Stimulated activated CD4-positive, alpha-beta T cell treated with anti-CD3 and anti-CD28 coated beads, Interleukin-2, amount 100 ng/mL, for 48 hours (primary cell): ENCODE results near the gene PCK1.
"Not testable (repeated sequence)": the region's sequence is repeated elsewhere in the genome, so short reads cannot be mapped to it uniquely, and the experiment has no call there.

Source experiments
- DNase-seq, 2 donors: peaks; one replicate each; pipeline ENCODE4 v3.0.0-alpha.2; 2020

PCK1 gene

GRCh38 chr20:57560554-57561355 is at the start of gene PCK1:
Gene PCK1 (plus strand): TSS chr20:57561110. CDS start chr20:57561412, 302 bp downstream.
- no peak for DNase-seq

GRCh38 chr20:57511709-57512108 is 49.2 kb upstream of the PCK1 start:
- DNase-seq, result not testable (repeated sequence)

GRCh38 chr20:57512432-57512831 is 48.5 kb upstream of the PCK1 start:
- no peak for DNase-seq

GRCh38 chr20:57513199-57513598 is 47.7 kb upstream of the PCK1 start:
- DNase-seq, result no peak

DNA sequence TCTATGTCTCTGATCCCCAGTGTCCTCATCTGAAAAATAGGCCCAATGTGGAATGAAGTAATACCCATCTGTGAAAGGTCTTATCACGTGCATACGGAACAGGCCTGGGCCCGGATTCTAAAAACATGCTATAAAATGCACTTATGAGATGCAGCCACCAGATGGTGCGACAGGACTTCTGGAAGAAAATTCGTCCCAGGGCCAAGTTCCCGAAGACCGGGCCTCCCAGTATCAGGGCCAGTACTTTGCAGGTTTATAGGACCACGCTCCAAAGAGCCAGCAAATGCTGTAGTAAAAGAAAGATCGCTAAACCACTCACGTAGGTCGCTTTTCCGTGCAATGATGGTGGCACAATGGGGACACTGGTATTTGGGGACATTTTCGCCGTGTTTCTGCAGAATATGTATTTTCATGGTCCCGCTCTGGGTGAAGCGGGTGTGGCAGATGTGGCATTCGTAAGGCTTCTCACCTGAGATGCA is 46.6 kb upstream of the PCK1 start:
- peak; percentile 9 to 16 for DNase-seq

- no peak for DNase-seq
Measured at GRCh38 chr20:57517904-57518303, 43.0 kb upstream of the PCK1 start.

DNA sequence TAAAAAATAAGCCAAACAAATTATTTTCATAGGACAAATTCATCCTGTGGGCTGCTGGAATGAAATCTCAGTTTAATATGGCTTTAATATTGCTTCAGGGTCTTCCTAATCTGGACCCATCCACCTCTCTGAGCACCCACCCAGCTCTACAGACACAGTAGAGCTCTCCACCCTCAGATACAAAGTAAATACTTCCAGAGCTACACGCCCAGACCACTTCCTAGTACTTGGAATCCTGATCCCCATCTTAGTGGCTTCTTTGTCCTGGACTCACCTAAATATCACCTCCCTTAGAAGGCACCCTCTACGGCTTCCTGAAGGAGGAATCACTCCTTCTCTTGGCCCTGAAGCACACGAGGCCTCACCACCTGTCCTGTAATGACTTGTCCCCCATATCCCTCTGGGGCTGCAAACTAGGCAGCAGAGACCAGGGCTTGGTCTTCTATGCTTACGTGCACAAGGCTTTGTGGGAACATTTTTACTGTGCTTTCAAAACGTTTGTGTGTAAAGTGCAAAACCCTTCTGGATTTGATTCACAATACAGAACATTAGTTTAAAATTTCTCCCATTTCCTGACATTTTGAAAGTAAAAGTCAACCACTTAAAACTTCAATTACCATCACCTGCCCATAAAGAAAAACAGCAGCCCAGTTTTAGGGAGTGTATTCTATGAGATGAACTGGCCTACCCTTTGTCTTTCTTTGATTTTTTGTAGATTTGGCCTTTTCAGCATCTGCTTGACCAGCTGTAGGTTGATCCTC is 38.4 kb upstream of the PCK1 start:
- no peak for DNase-seq

- DNase-seq, result no peak
Measured at GRCh38 chr20:57523782-57524181, 37.1 kb upstream of the PCK1 start.

DNA sequence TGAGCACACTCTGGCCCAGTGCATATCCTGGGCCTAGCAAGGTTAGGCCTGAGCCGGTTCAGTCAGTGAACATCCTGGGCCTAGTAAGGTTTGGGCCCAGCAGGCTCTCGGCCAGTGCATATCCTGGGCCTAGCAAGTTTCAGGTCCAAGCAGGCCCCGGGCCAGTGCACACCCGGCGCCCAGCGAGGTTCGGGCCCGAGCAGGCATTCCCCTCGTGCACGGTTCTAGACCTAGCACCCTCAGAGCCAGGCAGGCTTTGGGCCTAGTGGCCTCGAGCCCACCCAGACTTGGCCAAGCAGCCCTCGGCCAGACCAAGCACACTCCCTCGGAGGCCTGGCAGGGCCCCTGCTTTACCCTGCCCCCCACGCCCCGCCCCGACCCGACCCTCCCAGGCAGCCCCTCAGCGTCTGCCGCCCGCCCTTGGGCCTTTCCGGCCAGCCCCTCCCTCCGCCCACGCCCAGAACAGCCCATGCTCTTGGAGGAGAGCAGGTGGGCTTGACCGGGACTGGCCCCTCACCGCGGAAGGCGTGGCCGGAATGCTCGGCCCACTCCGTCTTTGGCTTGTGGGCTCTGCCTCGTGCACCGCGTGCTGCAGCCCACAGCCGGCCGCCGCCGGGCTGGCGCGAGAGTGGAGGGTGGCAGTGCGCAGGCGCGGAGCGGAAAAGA is 36.3 kb upstream of the PCK1 start, which contains the start of gene CTCFL:
TSS of gene CTCFL (minus strand) at position 630 of the 666 bp plus-strand sequence. CDS start 935 bp downstream, outside the sequence.
- DNase-seq, result no peak

DNA sequence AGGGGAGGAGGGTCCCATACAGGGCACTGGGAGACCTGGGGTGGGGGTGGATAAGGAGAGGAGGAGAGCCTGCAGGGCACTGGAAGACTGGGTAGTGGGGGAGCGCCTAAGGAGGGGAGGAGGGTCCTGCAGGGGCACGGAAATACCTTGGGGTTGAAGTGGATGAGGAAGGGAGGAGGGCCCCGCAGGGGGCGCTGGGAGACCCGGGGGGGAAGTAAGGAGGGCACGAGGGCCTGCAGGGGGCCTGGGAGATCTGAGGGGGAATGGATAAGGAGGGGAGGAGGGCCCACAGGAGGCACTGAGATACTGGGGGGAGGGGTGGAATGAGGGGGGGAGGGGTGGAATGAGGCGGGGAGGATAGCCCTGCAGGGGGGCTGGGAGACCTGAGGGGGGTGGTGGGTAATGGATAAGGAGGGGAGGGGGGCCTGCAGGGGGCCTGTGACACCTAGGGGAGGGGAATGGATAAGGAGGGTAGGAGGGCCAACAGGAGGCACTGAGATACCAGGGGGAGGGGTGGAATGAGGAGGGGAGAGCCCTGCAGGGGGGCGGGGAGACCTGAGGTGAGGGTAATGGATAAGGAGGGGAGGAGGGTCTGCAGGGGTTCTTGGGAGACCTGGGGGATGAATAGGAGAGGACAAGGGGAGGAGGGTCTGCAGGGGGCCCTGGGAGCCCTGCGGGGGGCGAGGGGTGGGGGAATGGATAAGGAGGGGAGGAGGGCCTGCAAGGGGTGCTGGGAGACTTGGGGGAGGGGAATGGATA is 35.4 kb upstream of the PCK1 start:
- no peak for DNase-seq

DNA sequence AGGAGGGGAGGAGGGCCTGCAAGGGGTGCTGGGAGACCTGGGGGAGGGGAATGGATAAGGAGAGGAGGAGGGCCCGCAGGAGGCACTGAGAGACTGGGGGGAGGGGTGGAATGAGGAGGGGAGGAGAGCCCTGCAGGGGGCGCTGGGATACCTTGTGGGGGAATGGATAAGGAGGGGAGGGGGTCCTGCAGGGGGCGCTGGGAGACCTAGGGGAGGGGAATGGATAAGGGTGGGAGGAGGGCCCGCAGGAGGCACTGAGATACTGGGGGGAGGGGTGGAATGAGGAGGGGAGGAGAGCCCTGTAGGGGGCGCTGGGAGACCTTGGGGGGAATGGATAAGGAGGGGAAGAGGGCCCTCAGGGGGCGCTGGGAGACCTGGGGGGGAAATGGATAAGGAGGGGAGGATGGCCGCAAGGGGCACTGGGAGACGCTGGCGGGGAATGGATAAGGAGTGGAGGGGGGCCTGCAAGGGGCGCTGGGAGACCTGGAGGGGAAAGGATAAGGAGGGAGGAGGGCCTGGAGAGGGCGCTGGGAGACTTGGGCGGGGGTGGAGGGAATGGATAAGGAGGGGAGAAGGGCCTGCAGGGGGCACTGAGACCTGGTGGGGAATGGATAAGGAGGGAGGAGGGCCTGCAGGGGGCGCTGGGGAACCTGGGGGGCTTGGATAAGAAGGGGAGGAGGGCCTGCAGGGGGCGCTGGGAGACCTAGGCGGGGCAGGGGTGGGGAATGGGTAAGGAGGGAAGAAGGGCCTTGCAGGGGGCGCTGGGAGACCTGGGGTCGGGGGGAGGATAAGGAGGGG is 34.6 kb upstream of the PCK1 start:
- no peak for DNase-seq

DNA sequence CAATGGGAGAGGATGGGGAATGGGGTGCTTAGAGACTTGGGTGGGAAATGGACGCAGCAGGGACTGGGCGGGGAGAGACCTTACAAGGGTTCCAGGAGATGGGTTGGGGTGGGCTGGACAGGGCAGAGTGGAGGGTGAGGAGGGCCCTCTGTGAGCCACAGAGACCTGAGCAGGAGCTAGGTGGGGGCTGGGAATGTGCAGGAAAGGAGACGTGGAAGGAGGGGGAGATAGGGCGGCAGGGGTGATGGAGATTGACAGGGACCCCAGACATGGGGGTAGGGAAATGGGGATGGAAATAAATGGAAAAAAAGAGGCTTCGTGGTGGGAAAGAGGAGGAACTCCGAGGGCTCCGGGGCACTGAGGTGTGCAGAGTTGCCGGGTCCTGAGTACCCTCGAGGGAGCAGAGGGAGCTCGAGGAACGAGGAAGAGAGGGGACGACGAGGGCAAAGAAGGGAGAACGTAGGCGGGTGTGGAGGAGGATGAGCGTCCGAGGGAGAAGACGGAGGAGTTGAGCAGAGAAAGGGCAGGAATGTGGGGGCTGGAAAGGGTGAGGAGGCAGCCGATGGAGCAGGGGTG is 33.9 kb upstream of the PCK1 start:
- no peak for DNase-seq

DNA sequence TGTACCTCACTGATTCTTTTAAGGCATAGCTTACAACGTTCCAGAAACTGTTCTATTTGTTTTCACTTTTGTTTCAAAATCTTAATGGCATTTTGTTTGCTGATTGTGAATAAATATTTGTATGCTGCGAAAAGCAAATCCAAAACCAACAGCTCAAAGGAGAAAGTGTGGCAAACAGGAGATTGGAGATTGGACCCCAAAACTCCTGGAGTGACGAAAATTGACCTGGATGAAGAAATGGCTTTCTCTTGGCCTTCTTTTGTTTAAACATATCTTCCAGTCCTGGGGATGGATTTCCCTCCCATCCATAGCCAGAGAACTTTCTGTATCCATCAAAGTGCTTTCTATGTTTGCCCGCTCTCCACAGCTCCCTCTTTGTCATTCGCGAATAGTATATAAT is 33.2 kb upstream of the PCK1 start:
- no peak for DNase-seq

- DNase-seq, result no peak
Measured at GRCh38 chr20:57528148-57528547, 32.8 kb upstream of the PCK1 start.

GRCh38 chr20:57529160-57529585 is 31.7 kb upstream of the PCK1 start:
- DNase-seq, result no peak

- no peak for DNase-seq
Measured at GRCh38 chr20:57529810-57530209, 31.1 kb upstream of the PCK1 start.

DNA sequence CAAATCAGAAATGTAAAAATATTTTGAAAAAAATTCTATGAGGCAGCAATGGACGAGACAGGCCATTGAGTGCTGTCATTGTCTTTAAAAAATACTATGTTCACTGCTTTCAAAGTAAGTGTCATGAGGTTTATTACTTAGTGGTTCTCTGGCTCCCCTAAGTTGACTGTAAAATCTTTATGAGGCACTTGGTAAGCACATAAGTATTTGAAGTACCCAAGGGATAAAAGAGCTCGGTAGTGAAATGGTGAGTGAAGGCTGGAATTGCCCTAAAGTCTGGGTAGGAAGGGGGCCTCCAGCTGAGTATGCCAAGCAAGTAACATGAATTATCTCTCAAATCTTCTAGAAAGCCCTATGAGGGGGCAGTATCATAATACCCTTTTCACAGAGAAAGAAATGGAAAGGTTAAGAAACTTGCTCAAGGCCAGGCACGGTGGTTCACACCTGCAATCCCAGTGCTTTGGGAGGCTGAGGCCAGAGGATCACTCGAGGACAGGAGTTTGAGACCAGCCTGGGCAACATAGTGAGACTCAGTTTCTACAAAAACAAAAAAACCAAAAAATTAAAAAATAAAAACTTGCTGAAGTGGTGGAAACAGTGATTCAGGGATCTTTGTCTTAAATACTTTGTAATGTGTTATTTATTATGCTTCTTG is 30.5 kb upstream of the PCK1 start:
- DNase-seq, result no peak

GRCh38 chr20:57532104-57532503 is 28.8 kb upstream of the PCK1 start:
- no peak for DNase-seq

GRCh38 chr20:57535297-57535696 is 25.6 kb upstream of the PCK1 start:
- DNase-seq, result no peak

GRCh38 chr20:57536120-57536708 is 24.7 kb upstream of the PCK1 start:
- DNase-seq, result no peak
